ENCODE measurements around the gene CATSPERD. TPM values are rescaled to one million over a fixed set of nuclear protein-coding genes. Genes with fewer than 3 reads are reported as not detected.

Gene CATSPERD
- total RNA-seq, 2 experiments from 2014 or later, result not detected

DNA sequence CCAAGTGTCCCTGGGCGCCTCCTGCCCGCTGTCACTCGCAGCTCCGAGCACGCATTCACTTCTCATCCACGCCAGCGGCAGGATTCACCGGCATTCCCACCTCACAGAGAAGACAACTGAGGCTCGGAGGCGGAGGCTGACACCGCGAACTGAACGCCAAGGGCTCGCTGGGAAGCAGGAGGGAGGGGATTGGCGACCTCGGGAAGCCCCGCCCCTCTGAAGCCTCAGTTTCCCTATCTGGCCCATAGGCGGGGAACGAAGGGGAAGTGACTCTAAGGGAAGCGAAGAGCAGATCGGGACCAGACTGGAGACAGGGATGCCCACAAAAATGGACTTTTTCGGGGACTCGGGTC is 40.4 kb upstream of the CATSPERD start:
- ATAC-seq (peak; percentile 1), DNase-seq (no peak)
- Mint-ChIP-seq H3K4me3 (peak overlapping the region; percentile 96), H3K9me3 (ENCODE audit: insufficient read depth) (no peaks in the 10 kb centered on the region), H3K27ac (peak overlapping the region; percentile 98), H3K36me3 (ENCODE audit: low read depth) (peaks cover 4% of the 10 kb centered on the region), H3K27me3 (ENCODE audit: low read depth) (peaks cover 12% of the 10 kb centered on the region), H3K4me1 (ENCODE audit: low read depth) (peaks cover 24% of the 10 kb centered on the region)
- CTCF ChIA-PET, result no interaction called here
- POLR2A ChIA-PET, result interaction anchor here (0.6 to 2.4 kb wide), 3 partner anchors 10 to 774 kb away, joined by 3 to 12 read pairs (median 3); partner anchors contain the start of genes RPL36, SAFB and SAFB2

GRCh38 chr19:5680437-5681368 is 39.7 kb upstream of the CATSPERD start, which contains the start of the genes HSD11B1L and MICOS13:
Gene HSD11B1L, plus strand, starts transcription at chr19:5681027. Its CDS starts 3,806 bp downstream, at chr19:5684833.
Gene MICOS13, minus strand, starts transcription at chr19:5680516. Its CDS starts 30 bp downstream, at chr19:5680486.
- Mint-ChIP-seq H3K36me3 (ENCODE audit: low read depth) (peaks cover 4% of the 10 kb centered on the region), H3K9me3 (ENCODE audit: insufficient read depth) (no peaks in the 10 kb centered on the region), H3K4me3 (peak within 1 kb of the TSS; percentile 96), H3K4me1 (ENCODE audit: low read depth) (peaks cover 26% of the 10 kb centered on the region), H3K27ac (peak within 1 kb of the TSS; percentile 98), H3K27me3 (ENCODE audit: low read depth) (peaks cover 12% of the 10 kb centered on the region)
- POLR2A ChIA-PET, result interaction anchor here (2.4 kb wide), 1 partner anchor 58 kb away, joined by 12 read pairs; the partner anchor contains the start of genes SAFB and SAFB2
- CTCF ChIA-PET, result interaction anchor here (1.6 kb wide), 1 partner anchor 9 kb away, joined by 4 read pairs; the partner anchor contains the start of gene RPL36
- peak; percentile 99 for DNase-seq
- peak; percentile 96 for ATAC-seq

GRCh38 chr19:5681391-5682106 is 38.9 kb upstream of the CATSPERD start:
- no peaks in the 10 kb centered on the region for H3K9me3 Mint-ChIP-seq (ENCODE audit: insufficient read depth)
- ATAC-seq (no peak), DNase-seq (peak; percentile 21)
- peak overlapping the region; percentile 38 for H3K4me3 Mint-ChIP-seq
- POLR2A ChIA-PET, result interaction anchor here (1.0 kb wide), 1 partner anchor 39 kb away, joined by 3 read pairs; the partner anchor contains the start of genes CATSPERD and LONP1
- peaks cover 34% of the 10 kb centered on the region for H3K4me1 Mint-ChIP-seq (ENCODE audit: low read depth)
- peaks cover 12% of the 10 kb centered on the region for H3K27me3 Mint-ChIP-seq (ENCODE audit: low read depth)
- peak overlapping the region; percentile 27 for H3K27ac Mint-ChIP-seq
- CTCF ChIA-PET, result interaction anchor here (1.6 kb wide), 1 partner anchor 8 kb away, joined by 4 read pairs; the partner anchor contains the start of gene RPL36
- peaks cover 4% of the 10 kb centered on the region for H3K36me3 Mint-ChIP-seq (ENCODE audit: low read depth)

DNA sequence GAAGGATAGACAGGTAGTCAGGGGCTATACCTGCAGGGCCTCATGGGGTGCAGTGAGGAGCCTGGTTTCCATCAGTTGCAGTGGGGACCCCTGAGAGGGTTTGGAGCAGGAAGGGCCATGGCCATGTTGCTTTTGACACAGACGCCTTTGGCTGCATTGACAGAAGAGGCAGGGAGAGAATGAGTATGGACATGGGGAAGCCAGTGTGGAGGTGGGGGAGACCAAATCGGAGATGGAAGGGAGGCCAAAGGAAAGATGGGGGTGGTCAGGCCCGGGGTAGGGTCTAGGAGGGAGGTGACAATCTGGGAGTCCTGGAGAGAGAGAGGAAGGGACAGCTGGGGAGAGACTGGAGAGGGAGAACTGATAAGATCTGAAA is 38.3 kb upstream of the CATSPERD start:
- POLR2A ChIA-PET, result interaction anchor here (0.6 to 1.0 kb wide), 2 partner anchors 38 to 59 kb away, joined by 3 read pairs; partner anchors contain the start of genes CATSPERD, LONP1 and SAFB
- no peak for DNase-seq
- Mint-ChIP-seq H3K27me3 (ENCODE audit: low read depth) (peaks cover 12% of the 10 kb centered on the region), H3K36me3 (ENCODE audit: low read depth) (peaks cover 4% of the 10 kb centered on the region), H3K4me3 (no peak overlapping the region), H3K27ac (no peak overlapping the region), H3K9me3 (ENCODE audit: insufficient read depth) (no peaks in the 10 kb centered on the region), H3K4me1 (ENCODE audit: low read depth) (peaks cover 35% of the 10 kb centered on the region)
- CTCF ChIA-PET, result interaction anchor here (1.6 kb wide), 1 partner anchor 8 kb away, joined by 4 read pairs; the partner anchor contains the start of gene RPL36
- no peak for ATAC-seq

DNA sequence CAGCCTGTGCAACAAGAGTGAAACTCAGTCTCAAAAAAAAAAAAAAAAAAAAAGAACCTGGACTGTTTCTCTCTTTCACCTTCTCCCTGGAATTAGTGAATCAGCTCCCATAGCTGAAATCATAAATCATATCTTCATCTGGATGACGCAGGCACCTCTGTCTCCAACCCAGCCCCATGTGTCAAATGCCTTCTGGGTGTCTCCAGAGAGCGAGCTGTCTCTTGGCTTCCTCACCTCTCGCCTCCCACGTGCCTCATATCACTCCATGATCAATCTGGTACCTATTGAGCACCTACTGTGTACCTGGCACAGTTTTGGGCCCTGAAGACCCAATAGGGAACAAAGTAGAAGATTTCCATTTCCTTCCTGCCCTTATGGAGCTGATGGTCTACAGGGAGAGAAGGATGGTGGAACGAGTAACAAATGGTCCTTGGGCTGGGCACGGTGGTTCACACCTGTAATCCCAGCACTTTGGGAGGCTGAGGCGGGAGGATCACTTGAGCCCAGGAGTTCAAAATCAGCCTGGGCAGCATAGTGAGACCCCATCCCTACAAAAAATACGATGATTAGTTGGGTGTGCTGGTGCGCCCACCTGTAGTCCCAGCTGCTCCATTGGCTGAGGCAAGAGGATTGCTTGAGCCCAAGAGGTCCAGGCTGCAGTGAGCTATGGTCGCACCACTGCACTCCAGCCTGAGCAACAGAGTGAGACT is 37.1 kb upstream of the CATSPERD start:
- POLR2A ChIA-PET, result no interaction called here
- H3K27ac Mint-ChIP-seq, result no peak overlapping the region

GRCh38 chr19:5684694-5685430 is 35.6 kb upstream of the CATSPERD start:
- peaks cover 12% of the 10 kb centered on the region for H3K27me3 Mint-ChIP-seq (ENCODE audit: low read depth)
- ATAC-seq (no peak), DNase-seq (no peak)
- no peak overlapping the region for H3K4me3 Mint-ChIP-seq
- no peaks in the 10 kb centered on the region for H3K9me3 Mint-ChIP-seq (ENCODE audit: insufficient read depth)
- no peaks in the 10 kb centered on the region for H3K36me3 Mint-ChIP-seq (ENCODE audit: low read depth)
- ChIA-PET CTCF (interaction anchor here (7.5 kb wide), 1 partner anchor 33 kb away, joined by 113 read pairs; the partner anchor contains the start of genes CATSPERD and LONP1), POLR2A (no interaction called here)
- H3K4me1 Mint-ChIP-seq (ENCODE audit: low read depth), result peaks cover 40% of the 10 kb centered on the region
- no peak overlapping the region for H3K27ac Mint-ChIP-seq

More for the DNA sequence above, 37.1 kb upstream of the CATSPERD start:
- Mint-ChIP-seq H3K4me1 (ENCODE audit: low read depth) (peaks cover 40% of the 10 kb centered on the region), H3K27me3 (ENCODE audit: low read depth) (peaks cover 12% of the 10 kb centered on the region), H3K9me3 (ENCODE audit: insufficient read depth) (no peaks in the 10 kb centered on the region), H3K36me3 (ENCODE audit: low read depth) (no peaks in the 10 kb centered on the region), H3K4me3 (no peak overlapping the region)
- CTCF ChIA-PET, result no interaction called here
- ATAC-seq (no peak), DNase-seq (no peak)

DNA sequence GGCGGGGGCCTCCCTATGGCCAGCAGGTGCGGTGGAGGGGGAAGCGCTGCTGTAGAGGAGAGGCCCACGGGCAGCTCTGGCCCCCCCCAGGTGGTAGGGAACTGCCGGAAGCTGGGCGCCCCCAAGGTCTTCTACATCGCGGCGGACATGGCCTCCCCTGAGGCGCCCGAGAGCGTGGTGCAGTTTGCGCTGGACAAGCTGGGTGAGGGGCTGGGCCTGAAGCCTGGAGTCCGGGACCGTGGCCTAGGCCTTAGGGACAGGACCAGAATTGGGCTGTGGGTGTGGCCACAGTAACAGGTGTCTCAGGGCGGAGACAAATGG is 34.2 kb upstream of the CATSPERD start:
- CTCF ChIA-PET, result interaction anchor here (1.2 to 7.5 kb wide), 9 partner anchors 21 to 281 kb away, joined by 3 to 113 read pairs (median 5); partner anchors contain the start of genes CATSPERD, LONP1, SAFB and SAFB2
- peak overlapping the region; percentile 88 for H3K27ac Mint-ChIP-seq
- no peak for DNase-seq

DNA sequence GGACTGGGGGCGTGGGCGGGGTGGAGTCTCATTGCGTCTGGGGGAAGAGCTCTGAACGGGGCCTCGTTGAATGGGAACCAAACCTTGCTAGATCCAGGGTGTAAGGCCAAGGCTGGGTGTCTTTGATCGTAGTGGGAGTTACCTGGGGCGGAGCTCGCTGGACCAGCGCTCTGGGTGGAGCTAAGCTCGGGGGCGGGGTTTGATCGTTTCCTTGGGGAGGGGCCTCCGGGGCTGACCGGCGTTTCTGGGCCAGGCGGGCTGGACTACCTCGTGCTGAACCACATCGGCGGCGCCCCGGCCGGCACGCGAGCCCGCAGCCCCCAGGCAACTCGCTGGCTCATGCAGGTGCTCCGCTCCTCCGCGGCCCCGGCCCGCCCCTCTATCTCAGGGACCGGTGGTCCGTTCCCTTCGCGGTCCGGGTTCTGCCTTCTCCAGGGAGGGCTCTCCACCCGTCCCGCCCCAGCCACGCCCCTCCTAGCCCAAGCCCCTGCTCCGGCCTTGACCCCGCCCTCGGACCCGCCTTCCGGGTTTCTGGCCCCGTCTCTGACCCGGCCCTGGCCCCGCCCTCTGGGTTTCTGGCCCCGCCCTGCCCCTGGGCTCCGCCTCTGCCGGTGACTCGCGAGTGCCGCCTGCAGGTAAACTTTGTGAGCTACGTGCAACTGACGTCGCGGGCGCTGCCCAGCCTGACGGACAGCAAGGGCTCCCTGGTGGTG is 33.6 kb upstream of the CATSPERD start:
- POLR2A ChIA-PET, result interaction anchor here (0.7 to 3.3 kb wide), 4 partner anchors 33 to 1238 kb away, joined by 3 to 19 read pairs (median 8); partner anchors contain the start of genes CATSPERD, LONP1, SAFB and SAFB2
- peaks cover 16% of the 10 kb centered on the region for H3K36me3 Mint-ChIP-seq (ENCODE audit: low read depth)
- CTCF ChIA-PET, result interaction anchor here (1.0 to 7.5 kb wide), 12 partner anchors 17 to 281 kb away, joined by 3 to 113 read pairs (median 4); partner anchors contain the start of genes CATSPERD, LONP1, SAFB and SAFB2
- DNase-seq, result peak; percentile 99
- H3K4me1 Mint-ChIP-seq (ENCODE audit: low read depth), result peaks cover 27% of the 10 kb centered on the region
- peak overlapping the region; percentile 88 for H3K27ac Mint-ChIP-seq
- H3K27me3 Mint-ChIP-seq (ENCODE audit: low read depth), result peaks cover 8% of the 10 kb centered on the region
- peak; percentile 68 for ATAC-seq
- H3K4me3 Mint-ChIP-seq, result peak overlapping the region; percentile 79
- H3K9me3 Mint-ChIP-seq (ENCODE audit: insufficient read depth), result no peaks in the 10 kb centered on the region

More for the DNA sequence above, 34.2 kb upstream of the CATSPERD start:
- POLR2A ChIA-PET, result interaction anchor here (0.7 to 3.3 kb wide), 3 partner anchors 33 to 1237 kb away, joined by 4 to 19 read pairs (median 11); partner anchors contain the start of genes CATSPERD, LONP1, SAFB and SAFB2
- ATAC-seq, result no peak
- Mint-ChIP-seq H3K4me1 (ENCODE audit: low read depth) (peaks cover 33% of the 10 kb centered on the region), H3K4me3 (peak overlapping the region; percentile 79), H3K9me3 (ENCODE audit: insufficient read depth) (no peaks in the 10 kb centered on the region), H3K27me3 (ENCODE audit: low read depth) (peaks cover 12% of the 10 kb centered on the region), H3K36me3 (ENCODE audit: low read depth) (peaks cover 13% of the 10 kb centered on the region)

GRCh38 chr19:5687360-5688198 is 32.9 kb upstream of the CATSPERD start:
- ATAC-seq, result no peak
- Mint-ChIP-seq H3K36me3 (ENCODE audit: low read depth) (peaks cover 24% of the 10 kb centered on the region), H3K27me3 (ENCODE audit: low read depth) (peaks cover 3% of the 10 kb centered on the region), H3K4me1 (ENCODE audit: low read depth) (peaks cover 33% of the 10 kb centered on the region), H3K4me3 (peak overlapping the region; percentile 79), H3K27ac (no peak overlapping the region), H3K9me3 (ENCODE audit: insufficient read depth) (no peaks in the 10 kb centered on the region)
- POLR2A ChIA-PET, result interaction anchor here (0.7 to 3.3 kb wide), 4 partner anchors 31 to 103 kb away, joined by 3 to 19 read pairs (median 7); partner anchors contain the start of genes CATSPERD, LONP1, SAFB and SAFB2
- no peak for DNase-seq
- CTCF ChIA-PET, result interaction anchor here (1.0 to 7.5 kb wide), 12 partner anchors 17 to 280 kb away, joined by 3 to 113 read pairs (median 4); partner anchors contain the start of genes CATSPERD, LONP1, SAFB and SAFB2
